MCF 10A (cell line): ENCODE results near the gene ERBIN. TPM values are rescaled to one million over a fixed set of nuclear protein-coding genes. Genes with fewer than 3 reads are reported as not detected.

Experiments
- BruUV-seq: library from RNA; stranded (reverse); fragments of 400-500 nt; replicated peaks from 2 replicates; lab custom pipeline; 2021; lab: Mats Ljungman, UMichigan
- CTCF ChIA-PET: fragments of 300-600 bp; sonication (Branson Sonifier 250); formaldehyde crosslinking; extraction: SDS; loops from one replicate; lab custom pipeline; 2021; ENCODE audit warnings: antibody characterized with exemption, inconsistent platforms; lab: Yijun Ruan, JAX
- POLR2A ChIA-PET: fragments of 300-600, 350-650 bp; sonication (Branson Sonifier 250); formaldehyde crosslinking; extraction: SDS; loops from one replicate; lab custom pipeline; 2020; ENCODE audit warnings: antibody characterized with exemption, inconsistent platforms; lab: Yijun Ruan, JAX
- DNase-seq: peaks from one replicate; pipeline ENCODE4 v3.0.0-alpha.2; 2018; ENCODE audit not compliant: unreplicated experiment
- H3K27ac Mint-ChIP-seq: one replicate; pipeline ENCODE4 v1.8.0; 2022; ENCODE audit warnings: mild to moderate bottlenecking, low read depth, mixed read lengths; ENCODE audit not compliant: unreplicated experiment
- H3K27me3 Mint-ChIP-seq: one replicate; pipeline ENCODE4 v1.8.0; 2022; ENCODE audit warnings: mixed read lengths; ENCODE audit not compliant: insufficient read depth, unreplicated experiment
- H3K36me3 Mint-ChIP-seq: one replicate; pipeline ENCODE4 v1.8.0; 2022; ENCODE audit warnings: mild to moderate bottlenecking, moderate library complexity, mixed read lengths; ENCODE audit not compliant: insufficient read depth, unreplicated experiment
- H3K4me1 Mint-ChIP-seq: one replicate; pipeline ENCODE4 v1.8.0; 2022; ENCODE audit warnings: mixed read lengths; ENCODE audit not compliant: insufficient read depth, unreplicated experiment
- H3K4me3 Mint-ChIP-seq: one replicate; pipeline ENCODE4 v1.8.0; 2022; ENCODE audit warnings: mild to moderate bottlenecking, moderate library complexity, mixed read lengths; ENCODE audit not compliant: unreplicated experiment
- H3K9me3 Mint-ChIP-seq: one replicate; pipeline ENCODE4 v1.8.0; 2022; ENCODE audit warnings: mixed read lengths; ENCODE audit not compliant: unreplicated experiment
- CTCF ChIP-seq: fragments of 200-600 bp; IDR thresholded peaks from one replicate; pipeline ENCODE4 v1.8.0; 2022; ENCODE audit warnings: antibody characterized with exemption, mild to moderate bottlenecking; ENCODE audit not compliant: unreplicated experiment
- intact Hi-C: fragments of 100-400 bp; cut with micrococcal nuclease; formaldehyde crosslinking; loops from 2 replicates; pipeline ENCODE4 v1.14.1; 2022
- total RNA-seq: library from RNA; stranded (reverse); gene quantifications from 2 replicates; pipeline ENCODE4 v1.2.3, GENCODE V29; 2022

Gene ERBIN
- total RNA-seq, 1 experiment from 2014 or later, result 71.3 TPM

DNA sequence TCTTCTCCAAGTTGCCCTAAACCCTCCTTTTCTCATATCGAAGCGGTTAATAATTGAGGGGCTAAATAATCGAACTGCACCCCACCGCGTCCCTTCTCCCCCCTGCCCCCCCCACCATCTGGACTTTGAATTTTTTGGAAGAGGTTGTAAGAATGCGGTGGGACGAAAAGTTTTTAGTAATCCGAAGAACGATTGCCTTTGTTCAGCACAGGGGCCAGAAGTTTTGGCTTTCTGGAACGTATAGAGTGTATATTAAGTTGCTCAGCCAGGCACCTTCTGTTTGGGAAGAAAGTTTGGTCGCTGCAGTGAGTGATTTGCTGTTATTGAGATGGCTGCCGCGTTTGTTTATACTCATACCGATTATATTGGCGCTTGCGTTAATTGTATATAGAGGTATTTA lies 518 bp downstream of the ERBIN start:
- no TSS peak for BruUV-seq
- POLR2A ChIA-PET, result interaction anchor here (0.7 to 6.7 kb wide), 34 partner anchors 8 to 303 kb away, joined by 3 to 65 read pairs (median 4); partner anchors contain the start of genes NLN, SGTB, SHLD3 and SREK1
- peak overlapping the region; percentile 92 for H3K27ac Mint-ChIP-seq
- CTCF ChIA-PET, result interaction anchor here (0.5 to 1.4 kb wide), 4 partner anchors 9 to 298 kb away, joined by 3 to 4 read pairs (median 3); no protein-coding TSS in a partner anchor
- no peaks in the 10 kb centered on the region for H3K27me3 Mint-ChIP-seq
- intact Hi-C loops, result loop anchor here (2.0 to 5.0 kb wide), 5 partner anchors 85 to 218 kb away; partner anchors contain the start of genes NLN, SGTB and SREK1
- peaks cover 18% of the 10 kb centered on the region for H3K36me3 Mint-ChIP-seq
- peak; percentile 33 for DNase-seq
- no peak for TF ChIP-seq CTCF
- no peaks in the 10 kb centered on the region for H3K9me3 Mint-ChIP-seq
- H3K4me1 Mint-ChIP-seq, result peaks cover 28% of the 10 kb centered on the region
- peak overlapping the region; percentile 81 for H3K4me3 Mint-ChIP-seq

DNA sequence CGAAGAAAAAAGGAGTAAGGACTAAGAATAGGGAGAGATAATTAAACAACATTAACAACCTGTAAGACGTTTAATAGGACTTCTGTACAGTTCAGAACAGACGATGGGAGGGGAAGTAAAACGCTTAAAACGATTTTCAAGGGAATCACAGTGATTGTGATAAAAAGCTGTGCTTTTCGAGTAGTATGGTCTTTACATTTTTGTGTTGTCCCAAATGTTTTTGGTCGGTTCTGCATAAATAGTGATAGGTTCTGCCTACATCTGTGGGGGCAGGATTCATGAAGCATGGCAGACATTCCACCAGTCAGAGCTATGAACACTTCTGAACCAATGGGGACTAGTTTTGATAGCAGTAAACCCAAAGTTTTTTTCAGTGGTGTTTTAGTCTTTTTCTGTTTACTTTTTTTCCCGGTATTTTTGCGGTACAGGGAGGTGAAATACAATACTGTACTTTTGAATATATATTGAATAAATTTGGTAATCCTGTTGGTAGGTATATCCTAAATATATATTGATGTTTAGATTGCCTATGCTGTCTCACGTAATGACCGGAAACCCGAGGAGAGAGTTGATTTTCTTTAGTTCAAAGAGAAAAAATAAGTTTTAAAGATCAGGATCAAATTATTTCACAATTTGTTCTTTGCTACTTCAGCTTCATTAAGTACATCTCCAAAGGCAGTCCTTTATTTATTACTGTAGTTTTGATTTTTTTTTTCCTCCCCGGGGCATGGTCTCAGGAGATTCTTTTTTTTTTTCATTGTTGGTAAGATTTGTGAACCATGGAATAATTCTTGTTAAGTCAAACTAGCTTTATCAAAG lies 1.3 kb downstream of the ERBIN start:
- Mint-ChIP-seq H3K9me3 (no peaks in the 10 kb centered on the region), H3K36me3 (peaks cover 18% of the 10 kb centered on the region), H3K27me3 (no peaks in the 10 kb centered on the region), H3K4me1 (peaks cover 28% of the 10 kb centered on the region), H3K27ac (peak overlapping the region; percentile 92), H3K4me3 (peak overlapping the region; percentile 81)
- BruUV-seq, result TSS peak; percentile 42
- ChIA-PET CTCF (interaction anchor here (0.6 to 0.7 kb wide), 2 partner anchors 103 to 123 kb away, joined by 3 to 4 read pairs; no protein-coding TSS in a partner anchor), POLR2A (interaction anchor here (0.6 to 6.7 kb wide), 24 partner anchors 9 to 1095 kb away, joined by 3 to 65 read pairs (median 5); partner anchors contain the start of genes CENPK, NLN, PPWD1 and SGTB)
- TF ChIP-seq CTCF, result no peak
- DNase-seq, result peak; percentile 59
- intact Hi-C loops, result loop anchor here (2.0 to 5.0 kb wide), 5 partner anchors 85 to 217 kb away; partner anchors contain the start of genes NLN, SGTB and SREK1

DNA sequence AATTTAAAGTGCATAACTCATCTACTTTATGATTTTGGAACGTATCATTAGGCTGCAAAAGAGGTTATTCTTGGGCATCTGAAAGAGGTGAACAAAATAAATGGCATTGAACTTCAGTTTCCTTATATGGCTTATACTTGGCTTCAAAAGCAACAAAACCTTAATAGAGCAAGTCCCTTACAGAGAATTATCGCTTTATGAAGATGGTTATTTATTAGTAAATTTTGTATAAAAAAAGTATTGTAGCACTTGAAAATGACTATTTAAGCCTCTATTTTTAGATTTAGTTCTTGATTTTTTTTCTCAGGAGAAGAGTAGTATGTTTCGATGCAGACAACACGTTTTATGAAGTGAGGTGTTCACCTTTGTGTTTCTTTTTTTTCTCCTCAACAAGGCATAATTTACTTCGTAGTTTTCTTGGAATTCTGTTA lies 2.0 kb downstream of the ERBIN start:
- peaks cover 32% of the 10 kb centered on the region for H3K4me1 Mint-ChIP-seq
- H3K9me3 Mint-ChIP-seq, result no peaks in the 10 kb centered on the region
- peak overlapping the region; percentile 92 for H3K27ac Mint-ChIP-seq
- no peaks in the 10 kb centered on the region for H3K27me3 Mint-ChIP-seq
- POLR2A ChIA-PET, result interaction anchor here (0.6 to 6.7 kb wide), 24 partner anchors 11 to 1095 kb away, joined by 3 to 65 read pairs (median 4); partner anchors contain the start of genes CENPK, NLN, PPWD1 and SGTB
- CTCF ChIA-PET, result interaction anchor here (0.6 kb wide), 1 partner anchor 124 kb away, joined by 4 read pairs; no protein-coding TSS in a partner anchor
- TF ChIP-seq CTCF, result no peak
- no TSS peak for BruUV-seq
- intact Hi-C loops, result loop anchor here (5.0 kb wide), 2 partner anchors 84 to 206 kb away; partner anchors contain the start of genes NLN and SGTB
- peaks cover 18% of the 10 kb centered on the region for H3K36me3 Mint-ChIP-seq
- H3K4me3 Mint-ChIP-seq, result peak overlapping the region; percentile 81
- peak; percentile 21 for DNase-seq
